IPS-NIHi7 (cell line): ENCODE data around the gene LRMDA.

ENCODE experiments used
- DNase-seq: peaks from one replicate; pipeline ENCODE4 v3.0.0; 2012; ENCODE audit warnings: mixed read lengths; ENCODE audit errors: extremely low spot score

LRMDA gene

DNA sequence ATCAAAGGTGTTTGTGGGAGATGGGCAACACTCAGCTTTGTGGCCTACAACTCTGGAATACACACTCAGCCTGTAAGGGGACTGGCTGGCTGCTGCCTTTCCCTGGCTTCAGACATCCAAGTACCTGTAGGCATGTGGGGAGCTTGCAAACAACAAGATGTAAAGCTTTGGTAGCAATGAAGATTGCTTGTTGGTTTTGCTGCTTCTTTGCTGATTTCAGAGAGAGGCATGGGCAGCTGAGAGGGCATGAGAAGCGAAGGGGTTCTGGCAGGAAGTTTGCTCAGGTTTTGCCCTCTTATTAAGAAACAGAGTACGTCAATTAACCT, 434.8 kb downstream of the LRMDA start:
- no peak for DNase-seq

DNA sequence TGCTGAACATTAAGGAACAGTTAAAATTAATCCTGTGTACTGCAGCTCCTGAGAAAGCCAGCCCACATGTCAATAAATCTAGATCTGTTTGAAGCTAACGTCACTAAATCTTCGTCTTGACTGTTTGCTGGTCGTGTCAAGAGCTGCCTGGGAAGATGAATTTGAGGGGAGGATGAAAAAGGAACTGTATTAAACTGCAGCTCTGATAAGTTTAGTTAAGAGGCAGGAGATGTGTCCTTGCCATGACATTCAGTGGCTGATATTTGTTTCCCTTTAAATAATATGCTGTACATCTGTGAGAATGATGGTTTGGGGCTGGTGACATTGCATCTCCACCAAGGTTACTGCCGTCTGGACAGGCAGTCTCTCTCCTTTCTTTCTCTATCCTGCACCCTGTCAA, 435.3 kb downstream of the LRMDA start:
- no peak for DNase-seq

DNA sequence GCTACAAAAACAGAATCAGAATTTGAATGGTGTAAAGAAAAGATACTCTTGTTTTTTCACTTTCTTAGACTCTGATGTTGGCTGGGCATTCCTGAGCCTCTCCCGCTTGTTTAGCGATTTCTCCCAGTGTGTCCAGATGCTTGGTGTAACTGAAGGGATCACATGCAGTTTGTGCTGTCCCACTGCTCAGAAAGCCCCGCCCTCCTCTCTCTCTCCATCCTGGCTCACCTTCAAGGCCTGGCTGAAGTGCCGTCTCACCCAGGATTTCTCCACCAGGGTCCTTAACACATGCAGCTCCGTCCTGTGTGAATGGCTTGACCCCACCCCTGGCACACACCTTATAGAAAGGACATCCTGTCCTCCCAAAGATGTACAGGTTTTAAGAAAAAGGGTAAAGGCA, 437.1 kb downstream of the LRMDA start:
- DNase-seq, result no peak

DNA sequence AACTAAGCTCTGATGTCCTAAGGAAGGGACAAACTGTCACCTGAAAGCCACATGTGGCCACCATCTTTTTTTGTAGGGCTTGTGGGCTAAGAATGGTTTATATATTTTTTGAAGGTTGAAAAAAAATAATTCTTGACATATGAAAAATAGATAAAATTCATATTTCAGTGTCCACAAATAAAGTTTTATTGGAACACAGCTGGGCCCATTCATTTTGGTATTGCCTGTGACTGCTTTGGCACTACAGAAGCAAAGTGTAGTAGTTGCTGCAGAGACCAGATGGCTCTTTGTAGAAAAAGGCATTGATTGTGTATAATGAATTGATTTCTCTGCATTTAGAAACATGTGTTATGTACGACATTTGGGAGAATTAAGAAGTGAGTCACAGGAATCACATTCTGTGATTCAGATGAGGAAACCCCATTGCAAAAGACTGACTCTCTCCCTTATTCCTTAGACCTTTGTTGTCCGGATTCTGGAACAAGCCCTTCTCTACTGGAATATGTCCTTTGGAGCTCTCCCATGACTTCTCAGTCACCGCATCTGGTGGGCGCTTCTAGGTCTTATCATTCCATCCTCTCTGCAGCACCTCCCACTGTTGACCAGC, 438.7 kb downstream of the LRMDA start:
- no peak for DNase-seq

DNA sequence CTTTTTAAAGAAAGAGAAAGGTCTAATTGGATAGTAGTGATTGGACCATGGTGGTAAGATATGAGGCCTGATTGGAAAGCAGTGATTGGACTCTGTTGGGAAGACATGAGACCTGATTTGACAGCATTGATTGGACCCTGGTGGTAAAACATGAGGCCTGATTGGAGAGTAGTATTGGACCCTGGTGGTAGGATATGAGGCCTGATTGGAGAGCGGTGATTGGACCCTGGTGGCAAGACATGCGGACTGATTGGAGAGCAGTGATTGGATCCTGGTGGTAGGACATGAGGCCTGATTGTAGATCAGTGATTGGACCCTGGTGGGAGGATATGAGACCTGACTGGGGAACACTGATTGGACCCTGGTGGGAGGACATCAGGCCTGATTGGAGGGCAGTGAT, 444.3 kb downstream of the LRMDA start:
- no peak for DNase-seq

DNA sequence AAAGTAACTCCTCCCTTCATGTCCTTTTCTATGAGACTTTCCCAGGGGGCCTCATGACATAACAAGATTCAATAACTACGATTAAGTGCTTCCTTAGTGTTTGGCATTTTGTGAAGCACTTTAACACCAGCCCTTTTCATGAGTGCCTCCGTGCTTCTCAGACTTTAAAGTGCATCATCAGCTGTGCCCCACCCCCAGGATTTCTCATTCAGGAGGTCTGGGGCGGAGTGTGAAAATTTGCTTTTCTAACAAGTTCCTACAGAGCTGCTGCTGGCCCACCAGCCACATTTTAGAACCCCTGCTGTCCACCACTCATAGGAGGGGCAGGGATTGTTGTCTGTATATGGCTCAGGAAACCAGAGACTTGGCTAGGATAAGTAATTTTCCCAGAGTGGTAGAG, 445.3 kb downstream of the LRMDA start:
- DNase-seq, result peak; percentile 31

DNA sequence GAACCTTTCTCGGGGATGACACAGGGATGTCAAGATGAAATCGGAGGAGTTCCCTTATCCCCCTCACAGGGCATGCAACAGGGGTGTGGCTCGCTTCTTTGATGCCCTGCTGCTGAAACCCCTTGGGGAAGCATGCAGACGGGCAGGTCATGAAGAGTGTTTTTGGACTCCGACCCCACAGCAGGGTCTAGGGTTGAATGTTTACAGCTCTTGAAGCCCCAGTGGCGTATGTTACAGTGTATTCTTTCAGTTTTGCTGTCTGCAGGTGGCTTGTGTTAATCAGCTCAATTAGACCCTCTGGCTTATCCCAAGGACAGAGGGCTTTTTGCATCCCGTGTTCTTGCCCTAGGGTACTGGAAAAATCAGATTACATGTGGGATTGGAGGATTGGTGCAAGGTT, 446.5 kb downstream of the LRMDA start:
- DNase-seq, result no peak

DNA sequence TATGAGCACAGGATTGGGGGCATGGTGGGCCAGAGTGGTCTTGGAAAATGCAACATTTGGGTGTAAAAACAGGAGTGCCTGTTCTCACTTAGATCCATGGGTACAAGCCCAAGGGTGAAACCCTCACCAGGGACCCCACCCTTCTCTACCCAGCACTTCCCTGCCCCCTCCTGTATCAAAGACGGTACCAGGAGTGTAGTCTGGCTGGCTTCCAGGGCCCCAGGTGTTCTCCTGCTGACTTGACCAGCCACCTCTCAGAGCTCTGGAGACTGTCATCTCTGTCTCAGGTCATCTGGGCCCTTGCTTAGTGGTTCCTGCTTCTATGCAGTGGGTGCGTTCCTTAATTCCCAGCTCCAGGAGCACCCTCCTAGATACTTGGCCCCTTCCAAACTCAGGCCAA, 447.2 kb downstream of the LRMDA start:
- DNase-seq, result no peak

DNA sequence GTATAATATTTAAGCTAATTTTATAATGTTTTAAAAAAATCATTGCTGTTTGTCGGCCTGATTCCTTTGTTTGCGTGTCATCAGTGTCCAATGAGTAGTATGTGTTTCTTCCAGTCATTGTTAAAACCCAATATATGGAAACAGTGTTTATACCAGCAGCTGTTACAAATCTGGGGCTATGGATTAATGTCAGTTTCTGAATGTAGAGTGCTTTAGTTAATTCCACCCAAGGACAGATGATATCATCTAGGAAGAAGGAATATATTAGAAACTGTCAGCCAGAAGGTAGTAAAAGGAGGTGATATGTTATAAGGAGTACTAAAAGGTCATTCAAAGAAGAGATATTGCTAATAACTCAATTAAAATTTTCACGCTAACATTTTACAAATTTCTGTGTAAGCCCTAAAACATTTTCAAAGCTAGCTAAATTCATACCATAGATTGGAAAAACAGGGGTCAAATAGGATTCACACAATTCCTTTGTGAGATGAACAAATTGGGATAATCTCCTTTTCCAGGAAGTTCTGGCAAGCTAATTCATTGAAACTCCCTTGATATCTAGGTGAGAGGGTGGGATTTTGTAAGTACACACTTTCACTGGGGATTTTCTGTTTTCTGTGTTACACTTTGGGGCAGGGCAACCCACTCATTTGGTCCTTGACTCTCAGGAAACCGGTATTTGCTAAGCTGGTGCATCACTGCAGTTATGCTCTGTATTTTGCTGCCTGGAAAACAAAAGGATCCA, 448.8 kb downstream of the LRMDA start:
- no peak for DNase-seq

DNA sequence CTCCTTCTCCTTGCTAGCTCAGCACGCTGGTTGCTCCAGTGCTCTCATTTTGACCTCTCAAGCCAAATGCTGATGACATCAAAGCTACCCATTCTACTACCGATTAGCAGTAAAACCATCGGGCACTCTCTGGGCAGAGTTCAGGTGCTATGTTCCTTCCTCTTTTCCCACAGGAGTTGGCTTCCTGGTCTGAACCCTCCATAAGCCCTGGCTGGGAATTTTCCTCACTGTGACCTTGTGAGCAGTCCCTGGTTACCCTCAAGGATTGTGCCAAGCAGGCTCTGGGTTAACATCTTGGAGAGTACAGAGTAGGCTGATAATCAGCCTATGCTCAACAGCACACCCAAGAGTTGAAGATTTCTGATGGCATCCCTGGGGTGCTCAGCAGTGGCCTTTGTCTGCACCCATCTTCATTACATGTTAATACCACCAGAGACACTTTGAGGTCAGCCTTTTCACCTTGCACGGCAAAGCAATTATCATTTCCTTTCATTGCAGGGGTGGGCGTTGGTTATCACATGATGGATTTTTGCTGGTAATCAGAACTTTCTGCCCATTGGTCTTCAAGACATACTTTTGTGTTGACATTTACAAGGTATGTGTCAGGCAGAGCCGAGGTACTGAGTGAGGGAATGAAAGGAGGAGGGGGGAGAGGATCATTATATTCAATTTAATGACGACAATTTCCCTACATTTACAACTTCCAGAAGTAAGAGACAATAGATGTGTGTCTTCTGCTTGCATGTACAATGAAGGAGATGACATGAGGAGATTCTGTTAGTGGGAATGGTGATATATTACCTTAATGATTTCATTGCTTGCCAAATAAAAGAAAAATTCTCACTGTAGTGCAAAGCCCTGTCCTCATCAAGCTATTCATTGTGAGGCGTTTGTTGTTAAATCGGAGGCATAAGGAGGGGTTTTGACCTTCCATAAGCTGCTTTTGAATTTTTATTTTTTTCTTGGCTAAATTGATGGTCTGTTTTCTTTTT, 452.0 kb downstream of the LRMDA start:
- no peak for DNase-seq

DNA sequence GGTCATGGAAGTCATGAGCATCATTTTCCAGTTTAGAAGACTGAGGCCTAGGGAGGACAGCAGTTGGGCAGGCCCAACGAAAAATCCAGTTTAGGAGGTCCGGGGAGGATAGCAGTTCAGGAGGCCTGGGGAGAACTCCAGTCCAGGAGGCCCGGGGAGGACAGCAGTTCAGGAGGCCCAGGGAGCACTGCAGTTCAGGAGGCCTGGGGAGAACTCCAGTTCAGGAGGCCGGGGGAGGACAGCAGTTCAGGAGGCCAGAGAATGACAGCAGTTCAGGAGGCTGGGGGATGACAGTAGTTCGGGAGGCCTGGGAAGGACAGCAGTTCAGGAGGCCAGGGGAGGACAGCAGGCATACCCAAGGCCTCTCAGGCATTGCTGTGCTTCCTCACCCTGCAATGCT, 453.4 kb downstream of the LRMDA start:
- DNase-seq, result no peak

DNA sequence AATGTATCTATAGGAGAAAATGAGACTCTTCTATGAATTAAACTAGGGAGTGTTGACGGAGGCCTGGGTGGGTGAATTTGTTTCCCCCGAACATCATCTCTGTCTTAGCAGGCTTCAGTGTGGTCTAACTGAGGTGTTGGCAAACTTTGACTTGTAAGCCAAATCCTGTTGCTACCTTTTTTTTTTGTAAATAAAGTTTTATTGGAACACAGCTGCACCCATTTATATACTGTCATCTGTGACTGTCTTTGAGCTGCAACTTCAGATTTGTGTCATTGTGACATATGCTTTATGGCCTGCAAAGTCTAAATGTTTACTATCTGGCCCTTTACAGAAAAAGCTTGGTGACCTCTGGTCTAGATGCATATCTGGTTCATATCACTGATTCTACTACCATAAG, 455.9 kb downstream of the LRMDA start:
- no peak for DNase-seq

DNA sequence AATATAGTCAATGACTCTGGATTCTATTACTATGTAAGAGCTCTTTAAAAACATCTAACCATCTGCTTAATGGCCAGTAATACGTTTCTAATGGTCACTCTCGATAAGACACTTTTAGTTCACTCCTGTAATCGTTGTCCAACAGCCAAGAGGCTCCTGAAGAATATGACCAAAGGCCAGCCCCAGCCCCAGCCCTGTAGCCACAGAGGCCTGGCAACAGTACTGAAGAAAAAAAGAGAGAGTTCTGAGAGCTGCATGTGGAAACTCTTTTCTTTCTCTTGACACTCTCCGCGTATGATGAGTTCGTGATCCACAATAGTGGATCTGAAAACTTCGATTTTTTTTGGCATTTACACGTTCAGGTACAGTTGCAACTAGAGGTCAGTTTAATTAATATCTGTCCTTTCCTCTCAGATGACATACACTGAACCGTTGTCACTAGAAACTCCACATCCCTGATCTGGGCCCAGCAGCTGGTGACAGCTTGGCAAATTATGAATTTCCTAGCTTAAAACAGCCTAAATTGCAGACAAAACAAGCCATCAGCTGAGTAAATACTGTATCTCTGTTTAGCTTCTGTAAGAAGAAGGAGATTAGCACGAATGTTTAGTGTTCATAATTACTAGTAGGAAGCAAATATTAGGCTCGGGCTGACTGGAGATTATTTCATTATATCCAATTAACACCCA, 456.7 kb downstream of the LRMDA start:
- no peak for DNase-seq

DNA sequence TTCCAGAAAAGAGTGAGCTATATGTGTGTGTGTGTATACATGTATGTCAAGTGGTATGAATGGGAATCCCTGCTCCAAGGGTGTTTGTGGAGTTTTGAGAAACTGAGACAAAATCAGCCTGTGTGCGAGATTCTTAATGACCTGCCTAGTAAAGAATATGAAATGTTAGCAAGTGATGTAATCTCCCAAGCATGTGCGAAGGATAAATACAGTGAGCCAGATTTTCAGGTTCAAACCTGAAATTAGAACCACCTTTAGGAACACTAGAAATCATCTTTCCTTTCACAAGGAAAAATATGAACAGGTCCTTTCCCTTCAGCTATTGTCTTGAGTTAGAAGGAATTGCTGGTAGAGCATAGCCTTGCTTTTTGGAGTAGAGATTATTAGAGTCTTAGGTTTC, 457.6 kb downstream of the LRMDA start:
- no peak for DNase-seq

DNA sequence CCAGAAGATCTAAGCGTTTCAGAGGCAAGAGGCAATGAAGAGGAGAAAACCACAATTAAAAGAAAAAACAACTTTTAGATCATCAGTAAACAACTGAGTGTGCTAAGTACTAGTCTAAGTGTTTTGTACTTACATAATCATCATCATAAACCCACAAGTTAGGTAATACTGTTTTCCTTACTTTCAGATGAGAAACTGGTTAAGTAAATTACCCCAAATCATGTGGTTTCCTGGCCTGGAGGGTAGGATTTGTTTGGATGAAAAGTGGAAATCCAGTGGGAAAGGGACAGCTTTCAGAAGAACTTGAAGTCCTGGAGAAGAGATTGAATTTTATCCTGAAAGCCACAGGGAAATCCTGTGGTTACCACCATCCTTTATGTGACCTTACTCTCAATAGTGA, 463.3 kb downstream of the LRMDA start:
- DNase-seq, result no peak

DNA sequence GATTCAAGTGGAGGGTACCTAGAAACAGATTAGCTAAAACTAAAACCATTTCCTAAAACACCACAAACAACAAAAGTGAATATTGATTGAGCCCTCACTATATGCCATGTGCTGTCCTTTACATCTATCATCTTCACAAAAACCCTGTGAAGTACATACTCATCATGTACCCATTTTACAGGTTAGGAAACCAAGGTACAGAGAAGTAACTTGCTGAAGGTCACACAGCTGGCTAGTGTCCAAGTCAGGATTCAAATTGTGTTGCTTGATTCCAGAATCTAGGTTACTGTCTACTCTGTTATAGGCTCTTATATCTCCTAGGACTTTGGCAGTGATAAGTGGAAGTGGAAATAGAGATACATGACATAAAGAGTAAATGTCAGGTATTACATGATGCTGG, 463.8 kb downstream of the LRMDA start:
- no peak for DNase-seq

DNA sequence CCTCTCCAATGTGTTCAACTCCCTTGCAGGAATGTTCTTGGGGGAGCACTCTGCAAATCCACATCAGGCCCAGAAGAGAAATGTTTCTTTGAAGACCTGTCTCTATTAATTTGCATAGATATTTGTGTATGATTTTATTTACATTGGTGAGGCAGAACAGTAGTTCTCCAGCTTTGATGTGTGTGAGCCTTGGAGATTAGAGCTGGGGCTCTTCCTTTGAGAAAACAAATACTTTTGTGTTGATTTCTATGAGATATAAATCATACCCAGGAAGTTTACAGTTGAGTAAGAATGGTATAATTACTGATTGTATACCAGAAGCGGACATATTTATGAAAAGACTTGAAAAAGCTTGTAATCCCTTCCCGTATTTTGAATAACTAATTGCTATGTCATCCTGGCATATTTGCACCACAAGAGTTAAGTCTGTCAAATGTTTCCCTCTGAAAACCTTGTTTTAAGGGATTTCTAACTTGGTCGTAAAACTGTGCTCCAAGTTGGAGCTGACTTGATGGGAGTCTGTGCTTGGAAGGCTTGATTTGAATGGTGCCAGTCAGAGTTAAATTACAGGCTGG, 468.5 kb downstream of the LRMDA start:
- DNase-seq, result no peak

DNA sequence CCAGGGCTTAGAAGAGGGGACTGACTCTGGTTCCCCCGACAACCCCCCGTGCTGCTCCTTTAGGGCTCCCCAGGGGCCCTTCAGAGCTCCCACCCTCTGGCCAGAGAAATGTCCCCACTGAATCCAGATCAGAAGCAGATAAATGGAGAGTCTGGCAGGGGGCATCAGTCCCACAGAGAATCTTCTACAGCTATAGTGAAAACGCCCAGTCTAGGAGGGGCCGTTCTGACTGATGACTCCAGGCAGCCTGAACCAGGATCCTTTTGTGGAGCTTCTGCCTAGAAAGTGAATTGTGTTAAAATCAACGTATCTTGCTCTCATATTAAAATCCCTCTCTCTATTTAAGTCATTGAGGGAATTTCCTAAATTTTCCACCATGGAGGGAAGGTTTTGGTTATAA, 471.4 kb downstream of the LRMDA start:
- no peak for DNase-seq

DNA sequence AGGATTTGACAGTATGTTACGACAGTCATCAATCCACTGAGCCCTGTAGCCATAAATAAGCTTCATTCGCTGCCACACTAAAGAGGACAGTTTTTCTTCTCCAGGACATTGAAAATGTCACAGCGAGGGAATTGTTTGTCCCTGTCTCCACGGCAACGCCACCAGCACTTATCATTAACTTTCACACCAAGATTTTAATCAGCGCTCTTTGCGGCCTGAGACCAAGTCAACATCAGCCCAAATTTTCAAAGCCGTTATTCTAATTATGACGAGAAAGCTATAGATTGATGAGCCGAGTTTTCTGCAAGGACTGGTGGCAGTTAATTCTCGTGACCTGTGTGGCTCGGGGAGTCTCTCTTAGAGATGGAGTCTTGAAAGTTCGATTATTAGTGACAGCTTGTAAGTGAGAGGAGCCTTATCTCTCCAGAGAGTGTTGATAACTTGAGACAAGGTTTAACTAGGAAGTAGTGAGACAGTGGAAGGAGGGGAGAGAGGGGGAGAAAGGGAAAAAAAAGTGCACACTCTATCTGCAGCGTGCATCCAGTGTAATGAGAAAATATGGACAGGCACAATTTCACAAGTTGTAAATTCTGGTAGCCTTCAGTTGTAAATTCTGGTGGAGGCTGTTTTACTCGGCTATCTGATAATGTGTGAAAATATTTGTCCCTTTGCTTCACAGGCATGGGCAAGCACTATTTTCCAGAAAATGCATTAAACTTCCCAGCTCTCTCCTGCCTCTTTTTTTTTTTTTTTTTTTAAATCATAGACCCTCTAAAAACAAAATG, 473.3 kb downstream of the LRMDA start:
- no peak for DNase-seq

DNA sequence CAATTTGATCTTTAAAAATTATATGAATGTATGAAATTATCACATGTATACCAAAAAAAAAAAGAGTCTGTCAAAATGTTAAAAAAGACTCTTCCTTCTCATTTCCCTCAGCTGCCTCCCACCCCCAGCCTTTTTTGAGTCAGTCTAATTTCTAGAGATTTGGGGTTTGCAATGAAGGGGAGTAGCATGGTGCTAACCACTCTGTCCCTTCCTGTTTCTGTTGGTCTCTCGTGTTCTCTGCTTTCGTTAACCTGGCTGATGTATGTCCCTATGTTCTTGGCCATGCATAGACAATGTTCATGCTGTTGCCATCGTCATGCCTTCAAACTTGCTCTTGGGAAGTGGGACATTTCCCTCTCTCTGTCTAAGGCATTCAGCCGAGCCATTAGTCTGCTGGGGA, 474.1 kb downstream of the LRMDA start:
- no peak for DNase-seq

DNA sequence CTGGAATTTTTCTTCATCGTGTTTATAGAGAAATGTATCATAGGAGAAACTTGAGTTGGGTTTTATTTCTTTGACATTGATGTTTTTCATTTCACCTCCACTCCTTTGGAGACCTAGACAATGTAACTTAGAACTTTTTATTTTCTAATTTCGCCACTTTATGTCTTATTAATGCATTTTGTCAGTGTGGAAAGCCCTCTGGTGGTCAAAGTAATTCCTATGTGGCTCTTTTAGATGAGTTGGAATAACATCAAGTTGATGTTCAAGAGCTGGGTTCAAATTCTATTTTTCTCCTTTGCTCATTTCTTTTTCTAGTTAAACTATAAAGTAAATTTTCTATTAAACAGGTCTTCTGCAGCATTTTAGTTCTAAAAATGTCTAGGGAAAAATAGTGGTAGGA, 478.6 kb downstream of the LRMDA start:
- DNase-seq, result no peak
